Erythroblast (primary cell): ENCODE data around the gene OMP.

Experiments
- GATA1 ChIP-seq: IDR thresholded peaks from 2 replicates; pipeline ENCODE4 v1.6.1; 2011; ENCODE audit warnings: low read depth, mild to moderate bottlenecking, control low read depth, low read length, moderate library complexity
- POLR2A ChIP-seq: IDR thresholded peaks from 2 replicates; pipeline ENCODE4 v1.6.1; 2011; ENCODE audit warnings: mild to moderate bottlenecking, low read length

DNA sequence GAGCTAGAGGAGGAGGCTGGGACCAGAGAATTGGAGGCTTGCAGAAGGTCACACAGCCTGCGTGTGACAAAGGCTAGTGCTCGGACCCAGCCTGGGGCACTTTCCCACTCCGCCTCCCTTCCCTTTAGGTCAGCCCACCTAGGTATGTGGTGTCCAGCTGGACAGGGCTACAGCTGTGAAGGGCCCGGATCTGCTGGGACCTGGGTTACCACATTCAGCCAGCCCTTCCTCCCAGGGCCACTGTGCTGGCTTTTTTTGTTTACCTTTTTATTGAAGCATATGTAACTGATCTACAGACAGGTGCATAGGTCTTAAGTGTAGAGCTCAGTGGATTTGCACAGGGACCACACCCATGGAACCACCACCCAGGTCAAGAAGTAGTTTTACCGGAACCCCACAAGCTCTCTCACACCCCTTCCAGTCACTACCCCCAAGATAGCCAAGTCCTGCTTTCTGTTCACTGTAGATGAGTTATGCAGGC lies 27.2 kb upstream of the OMP start:
- TF ChIP-seq POLR2A (no peak), GATA1 (no peak)
